ENCODE data around the gene UPF1. TPM values are rescaled to one million over a fixed set of nuclear protein-coding genes. Genes with fewer than 3 reads are reported as not detected.

UPF1 gene
- polyA plus RNA-seq, 1 of the 3 experiments (the other 2 are of a cell fraction): 33.3 TPM

- TF ChIP-seq PBX3 (IDR thresholded peaks at IDR 0.05) (no peak), TAF1 (IDR thresholded peaks at IDR 0.05; ENCODE audit: borderline replicate concordance, low read depth, low read length) (no peak), USF2 (IDR thresholded peaks at IDR 0.05; ENCODE audit: borderline replicate concordance, low read depth, low read length) (no peak), MXI1 (IDR thresholded peaks at IDR 0.05; ENCODE audit: low read depth, low read length) (no peak), RFX5 (IDR thresholded peaks at IDR 0.05; ENCODE audit: low read length) (no peak), RAD21 (IDR thresholded peaks at IDR 0.05; ENCODE audit: low read length) (no peak)
- 95% methylated on average over 6 of the region's 7 CpGs for WGBS (ENCODE audit: low lambda C conversion rate)
- Histone ChIP-seq H3K9ac (no peak overlapping the region), H3K27ac (ENCODE audit: low read depth in 2 of 2, low read length in 1 of 2) (no peak overlapping the region), H3F3A (replicated peaks; ENCODE audit: insufficient read depth) (peaks cover 4% of the 10 kb centered on the region), H2AFZ (ENCODE audit: low read depth) (no peak overlapping the region), H3K9me3 (no peaks in the 10 kb centered on the region; the same call in 1 of the 2 replicates), H3K9me2 (no peaks in the 10 kb centered on the region), H3K27me3 (ENCODE audit: insufficient read depth) (no peaks in the 10 kb centered on the region), H3K79me2 (ENCODE audit: insufficient read depth) (no peaks in the 10 kb centered on the region), H3K36me3 (replicated peaks in 1 of 2; ENCODE audit: control insufficient read depth in 1 of 2, insufficient read depth in 2 of 2, low read length in 1 of 2) (peaks cover under 1 to 3% of the 10 kb centered on the region in 2 experiments), H3K4me2 (no peak overlapping the region), H3K4me1 (ENCODE audit: control insufficient read depth in 1 of 2, insufficient read depth in 2 of 2, low read depth in 1 of 2, low read length in 1 of 2) (no peaks in the 10 kb centered on the region), H3K4me3 (ENCODE audit: low read depth in 2 of 2, low read length in 1 of 2) (no peak overlapping the region), H4K20me1 (ENCODE audit: insufficient read depth) (no peaks in the 10 kb centered on the region)
- POLR2A ChIA-PET: no interaction called here
- DNase-seq: no peak
- CTCF ChIA-PET: interaction anchor here (1.2 to 4.4 kb wide), 4 partner anchors 10 to 110 kb away, joined by 3 to 38 read pairs (median 10); partner anchors contain the start of gene CERS1
Measured at GRCh38 chr19:18876865-18877264, 45.1 kb downstream of the UPF1 start.

- Histone ChIP-seq H3K36me3 (replicated peaks in 1 of 2; ENCODE audit: control insufficient read depth in 1 of 2, insufficient read depth in 2 of 2, low read length in 1 of 2) (peaks cover 0 to 3% of the 10 kb centered on the region in 2 experiments), H3K4me2 (no peak overlapping the region), H3K4me1 (ENCODE audit: control insufficient read depth in 1 of 2, insufficient read depth in 2 of 2, low read depth in 1 of 2, low read length in 1 of 2) (no peaks in the 10 kb centered on the region), H3F3A (replicated peaks; ENCODE audit: insufficient read depth) (peaks cover 4% of the 10 kb centered on the region), H3K9ac (no peak overlapping the region), H4K20me1 (ENCODE audit: insufficient read depth) (no peaks in the 10 kb centered on the region), H2AFZ (ENCODE audit: low read depth) (no peak overlapping the region), H3K27ac (ENCODE audit: low read depth in 2 of 2, low read length in 1 of 2) (no peak overlapping the region), H3K79me2 (ENCODE audit: insufficient read depth) (no peaks in the 10 kb centered on the region), H3K9me2 (no peaks in the 10 kb centered on the region), H3K27me3 (ENCODE audit: insufficient read depth) (no peaks in the 10 kb centered on the region), H3K9me3 (no peaks in the 10 kb centered on the region; the same call in 1 of the 2 replicates), H3K4me3 (ENCODE audit: low read depth in 2 of 2, low read length in 1 of 2) (no peak overlapping the region)
- no peak for DNase-seq
- ChIA-PET POLR2A (no interaction called here), CTCF (interaction anchor here (0.9 to 4.4 kb wide), 4 partner anchors 11 to 30 kb away, joined by 3 to 38 read pairs (median 8); no protein-coding TSS in a partner anchor)
- WGBS (ENCODE audit: low lambda C conversion rate): 89% methylated on average over 19 of the region's 25 CpGs
- TF ChIP-seq NRF1 (IDR thresholded peaks at IDR 0.05; ENCODE audit: low read depth, low read length) (no peak), RAD21 (IDR thresholded peaks at IDR 0.05; ENCODE audit: low read length) (no peak), FOSL2 (IDR thresholded peaks at IDR 0.05; ENCODE audit: borderline replicate concordance, low read depth) (no peak), RFX5 (IDR thresholded peaks at IDR 0.05; ENCODE audit: low read length) (no peak), MXI1 (IDR thresholded peaks at IDR 0.05; ENCODE audit: low read depth, low read length) (no peak), GATA2 (CRISPR knock-in tag; IDR thresholded peaks at IDR 0.05) (no peak), YY1 (IDR thresholded peaks at IDR 0.05; ENCODE audit: low read depth) (no peak), CHD2 (IDR thresholded peaks at IDR 0.05; ENCODE audit: low read length, partially characterized antibody) (no peak), POLR2AphosphoS5 (IDR thresholded peaks at IDR 0.05; ENCODE audit: low read depth, low read length) (no peak), SMC3 (IDR thresholded peaks at IDR 0.05; ENCODE audit: low read depth, low read length) (no peak), SIN3A (IDR thresholded peaks at IDR 0.05; ENCODE audit: borderline replicate concordance, low read depth, low read length) (no peak), ELF1 (IDR thresholded peaks at IDR 0.05) (no peak), MAX (IDR thresholded peaks at IDR 0.05; ENCODE audit: low read depth) (no peak), TAF1 (IDR thresholded peaks at IDR 0.05; ENCODE audit: borderline replicate concordance, low read depth, low read length) (no peak), PBX3 (IDR thresholded peaks at IDR 0.05) (no peak), USF2 (IDR thresholded peaks at IDR 0.05; ENCODE audit: borderline replicate concordance, low read depth, low read length) (no peak)
- TF ChIP-seq, protein P1, sequence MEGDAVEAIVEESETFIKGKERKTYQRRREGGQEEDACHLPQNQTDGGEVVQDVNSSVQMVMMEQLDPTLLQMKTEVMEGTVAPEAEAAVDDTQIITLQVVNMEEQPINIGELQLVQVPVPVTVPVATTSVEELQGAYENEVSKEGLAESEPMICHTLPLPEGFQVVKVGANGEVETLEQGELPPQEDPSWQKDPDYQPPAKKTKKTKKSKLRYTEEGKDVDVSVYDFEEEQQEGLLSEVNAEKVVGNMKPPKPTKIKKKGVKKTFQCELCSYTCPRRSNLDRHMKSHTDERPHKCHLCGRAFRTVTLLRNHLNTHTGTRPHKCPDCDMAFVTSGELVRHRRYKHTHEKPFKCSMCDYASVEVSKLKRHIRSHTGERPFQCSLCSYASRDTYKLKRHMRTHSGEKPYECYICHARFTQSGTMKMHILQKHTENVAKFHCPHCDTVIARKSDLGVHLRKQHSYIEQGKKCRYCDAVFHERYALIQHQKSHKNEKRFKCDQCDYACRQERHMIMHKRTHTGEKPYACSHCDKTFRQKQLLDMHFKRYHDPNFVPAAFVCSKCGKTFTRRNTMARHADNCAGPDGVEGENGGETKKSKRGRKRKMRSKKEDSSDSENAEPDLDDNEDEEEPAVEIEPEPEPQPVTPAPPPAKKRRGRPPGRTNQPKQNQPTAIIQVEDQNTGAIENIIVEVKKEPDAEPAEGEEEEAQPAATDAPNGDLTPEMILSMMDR (IDR thresholded peaks at IDR 0.05): no peak
- TF ChIP-seq, protein P2, sequence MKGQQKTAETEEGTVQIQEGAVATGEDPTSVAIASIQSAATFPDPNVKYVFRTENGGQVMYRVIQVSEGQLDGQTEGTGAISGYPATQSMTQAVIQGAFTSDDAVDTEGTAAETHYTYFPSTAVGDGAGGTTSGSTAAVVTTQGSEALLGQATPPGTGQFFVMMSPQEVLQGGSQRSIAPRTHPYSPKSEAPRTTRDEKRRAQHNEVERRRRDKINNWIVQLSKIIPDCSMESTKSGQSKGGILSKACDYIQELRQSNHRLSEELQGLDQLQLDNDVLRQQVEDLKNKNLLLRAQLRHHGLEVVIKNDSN (IDR thresholded peaks at IDR 0.05; ENCODE audit: borderline replicate concordance, low read depth): no peak
Measured at GRCh38 chr19:18878058-18878797, 46.5 kb downstream of the UPF1 start.

Data from SK-N-SH (cell line).